Right lobe of liver (tissue), 4 donors: ENCODE results near the gene CLEC18A.

Source experiments
- POLR2A ChIP-seq: fragments of 450-650 bp; IDR thresholded peaks from one replicate; pipeline ENCODE4 v1.6.1; 2017; ENCODE audit warnings: antibody characterized with exemption, mild to moderate bottlenecking
- TF ChIP-seq, protein P1 (sequence below), 4 donors: fragments of 200-600 bp in 3 of 4; fragments of 450-650 bp in 1 of 4; IDR thresholded peaks; one replicate each; pipeline versions ENCODE4 v1.5.1 to v1.8.0; 2016 to 2022; ENCODE audit warnings: antibody characterized with exemption in 4 of 4, mild to moderate bottlenecking in 2 of 4
- donor health status: DM: no; HTN: no; CAD: no.
- donor health status: DM: no; HTN: no; CAD: no.
- donor health status: DM: no; HTN: yes; CAD: no.

DNA sequence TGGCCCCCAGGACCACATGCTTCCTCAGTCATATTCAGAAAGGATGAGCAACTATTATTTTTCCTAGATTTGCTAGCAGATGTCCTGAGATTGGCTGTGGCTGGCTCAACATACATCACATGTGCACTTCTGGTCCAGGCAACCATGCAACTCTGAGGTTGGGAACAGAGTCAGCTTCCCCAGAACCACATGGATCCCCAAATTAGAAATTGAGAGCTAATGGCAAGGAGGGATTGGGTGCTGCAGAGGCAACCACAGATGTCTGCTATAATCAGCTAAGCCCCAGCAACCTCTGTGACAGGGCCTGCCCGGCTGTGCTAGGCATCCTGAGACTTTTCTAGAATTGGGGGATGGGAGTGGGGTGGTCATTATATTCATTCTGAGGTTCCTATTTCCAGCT is 33.8 kb upstream of the CLEC18A start:
- TF ChIP-seq, protein P1, sequence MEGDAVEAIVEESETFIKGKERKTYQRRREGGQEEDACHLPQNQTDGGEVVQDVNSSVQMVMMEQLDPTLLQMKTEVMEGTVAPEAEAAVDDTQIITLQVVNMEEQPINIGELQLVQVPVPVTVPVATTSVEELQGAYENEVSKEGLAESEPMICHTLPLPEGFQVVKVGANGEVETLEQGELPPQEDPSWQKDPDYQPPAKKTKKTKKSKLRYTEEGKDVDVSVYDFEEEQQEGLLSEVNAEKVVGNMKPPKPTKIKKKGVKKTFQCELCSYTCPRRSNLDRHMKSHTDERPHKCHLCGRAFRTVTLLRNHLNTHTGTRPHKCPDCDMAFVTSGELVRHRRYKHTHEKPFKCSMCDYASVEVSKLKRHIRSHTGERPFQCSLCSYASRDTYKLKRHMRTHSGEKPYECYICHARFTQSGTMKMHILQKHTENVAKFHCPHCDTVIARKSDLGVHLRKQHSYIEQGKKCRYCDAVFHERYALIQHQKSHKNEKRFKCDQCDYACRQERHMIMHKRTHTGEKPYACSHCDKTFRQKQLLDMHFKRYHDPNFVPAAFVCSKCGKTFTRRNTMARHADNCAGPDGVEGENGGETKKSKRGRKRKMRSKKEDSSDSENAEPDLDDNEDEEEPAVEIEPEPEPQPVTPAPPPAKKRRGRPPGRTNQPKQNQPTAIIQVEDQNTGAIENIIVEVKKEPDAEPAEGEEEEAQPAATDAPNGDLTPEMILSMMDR (IDR thresholded peaks at IDR 0.05), result no peak
- TF ChIP-seq POLR2A, result no peak
